HepG2 (cell line): ENCODE data around the gene MYL6B. TPM values are rescaled to one million over a fixed set of nuclear protein-coding genes. Genes with fewer than 3 reads are reported as not detected.
A peak's percentile ranks its signal among the peaks of the same experiment; 100 is the strongest.

Experiments
- BRCA1 ChIP-seq: sonication (generic); formaldehyde crosslinking; IDR thresholded peaks from 2 replicates; pipeline ENCODE4 v1.4.0; 2020; ENCODE audit warnings: missing genetic modification reagents
- CCDC6 ChIP-seq: sonication (generic); formaldehyde crosslinking; IDR thresholded peaks from 2 replicates; pipeline ENCODE4 v1.8.1; 2022; ENCODE audit warnings: mild to moderate bottlenecking, missing genetic modification reagents, moderate library complexity
- DZIP1 ChIP-seq: sonication (generic); formaldehyde crosslinking; IDR thresholded peaks from 2 replicates; pipeline ENCODE4 v1.5.0; 2020; ENCODE audit warnings: mild to moderate bottlenecking, missing genetic modification reagents
- EED ChIP-seq: sonication (generic); formaldehyde crosslinking; IDR thresholded peaks from 2 replicates; pipeline ENCODE4 v1.5.0; 2020; ENCODE audit warnings: mild to moderate bottlenecking, missing genetic modification reagents
- FOSL2 ChIP-seq: sonication (generic); formaldehyde crosslinking; IDR thresholded peaks from 2 replicates; pipeline ENCODE4 v1.4.0; 2020; ENCODE audit warnings: missing genetic modification reagents
- FOXM1 ChIP-seq: sonication (generic); formaldehyde crosslinking; IDR thresholded peaks from 2 replicates; pipeline ENCODE4 v1.5.0; 2020; ENCODE audit warnings: missing genetic modification reagents
- IKZF4 ChIP-seq: sonication (generic); formaldehyde crosslinking; IDR thresholded peaks from 2 replicates; pipeline ENCODE4 v1.5.1; 2020; ENCODE audit warnings: borderline replicate concordance, mild to moderate bottlenecking, low read depth, missing genetic modification reagents; ENCODE audit errors: not compliant biosample characterization
- JUNB ChIP-seq: sonication (generic); formaldehyde crosslinking; IDR thresholded peaks from 2 replicates; pipeline ENCODE4 v1.8.0; 2022; ENCODE audit warnings: missing genetic modification reagents, mild to moderate bottlenecking, borderline replicate concordance
- KAT7 ChIP-seq: IDR thresholded peaks from 2 replicates; pipeline ENCODE4 v1.6.1; 2018; ENCODE audit warnings: borderline replicate concordance, missing compliant biosample characterization
- KLF11 ChIP-seq: IDR thresholded peaks from 2 replicates; pipeline ENCODE4 v1.6.1; 2016; ENCODE audit warnings: missing compliant biosample characterization
- MAFG ChIP-seq: sonication (generic); formaldehyde crosslinking; IDR thresholded peaks from 2 replicates; pipeline ENCODE4 v1.5.1; 2020; ENCODE audit warnings: mild to moderate bottlenecking, missing genetic modification reagents
- MTERF4 ChIP-seq: sonication (generic); formaldehyde crosslinking; IDR thresholded peaks from 2 replicates; pipeline ENCODE4 v1.8.0; 2023; ENCODE audit warnings: mild to moderate bottlenecking, missing genetic modification reagents
- ONECUT2 ChIP-seq: sonication (generic); formaldehyde crosslinking; IDR thresholded peaks from 2 replicates; pipeline ENCODE4 v1.4.0; 2020; ENCODE audit warnings: missing genetic modification reagents
- PPARG ChIP-seq: conservative IDR thresholded peaks from 2 replicates; pipeline ENCODE4 v1.6.1; 2016; ENCODE audit warnings: missing biosample characterization, missing genetic modification reagents
- RBM39 ChIP-seq: fragments of 200-400 bp; formaldehyde crosslinking; IDR thresholded peaks from one replicate; pipeline ENCODE4 v1.6.1; 2018; ENCODE audit warnings: antibody characterized with exemption, mild to moderate bottlenecking, low read depth, low read length; ENCODE audit not compliant: poor library complexity, severe bottlenecking
- SMAD1 ChIP-seq: sonication (generic); formaldehyde crosslinking; IDR thresholded peaks from 2 replicates; pipeline ENCODE4 v1.4.0; 2020; ENCODE audit warnings: missing genetic modification reagents, low read depth, mild to moderate bottlenecking, borderline replicate concordance
- TCF7L2 ChIP-seq: IDR thresholded peaks from 2 replicates; pipeline ENCODE4 v1.6.1; 2011; ENCODE audit warnings: mild to moderate bottlenecking, low read depth, low read length, moderate library complexity
- ZNF20 ChIP-seq: sonication (generic); formaldehyde crosslinking; IDR thresholded peaks from 2 replicates; pipeline ENCODE4 v1.4.0; 2020; ENCODE audit warnings: mild to moderate bottlenecking, moderate library complexity, missing genetic modification reagents
- ZNF207 ChIP-seq: fragments of 450-650 bp; IDR thresholded peaks from 2 replicates; pipeline ENCODE4 v1.6.1; 2016; ENCODE audit warnings: antibody characterized with exemption, borderline replicate concordance
- ZNF354B ChIP-seq: sonication (generic); formaldehyde crosslinking; IDR thresholded peaks from 2 replicates; pipeline ENCODE4 v1.8.0; 2022; ENCODE audit warnings: mild to moderate bottlenecking, missing genetic modification reagents
- ZNF615 ChIP-seq: sonication (generic); formaldehyde crosslinking; IDR thresholded peaks from 2 replicates; pipeline ENCODE4 v1.5.0; 2020; ENCODE audit warnings: mild to moderate bottlenecking, missing genetic modification reagents, borderline replicate concordance
- ZNF644 ChIP-seq: IDR thresholded peaks from 2 replicates; pipeline ENCODE4 v1.6.1; 2016; ENCODE audit warnings: low read depth
- ZNF883 ChIP-seq: sonication (generic); formaldehyde crosslinking; IDR thresholded peaks from 2 replicates; pipeline ENCODE4 v1.5.1; 2020; ENCODE audit warnings: mild to moderate bottlenecking, missing genetic modification reagents; ENCODE audit errors: not compliant biosample characterization
- ZSCAN25 ChIP-seq: sonication (generic); formaldehyde crosslinking; IDR thresholded peaks from 2 replicates; pipeline ENCODE4 v1.8.0; 2022; ENCODE audit warnings: mild to moderate bottlenecking, missing genetic modification reagents
- ZZZ3 ChIP-seq: sonication (generic); formaldehyde crosslinking; IDR thresholded peaks from 2 replicates; pipeline ENCODE4 v1.4.0; 2020; ENCODE audit warnings: missing genetic modification reagents, mild to moderate bottlenecking, borderline replicate concordance
- polyA plus RNA-seq, 8 experiments: library from polyadenylated mRNA; depleted of rRNA in 3 of 8; stranded (reverse) in 7 of 8; unstranded in 1 of 8; fragments of >200 nt; fragmentation: Illumina TruSeq in 4 of 8; extraction: Trizol in 4 of 8; gene quantifications; 2 replicates each; pipeline versions ENCODE4 v1.2.1 to v1.2.3, GENCODE V29; 2011 to 2016; ENCODE audit warnings: low read depth in 4 of 8, missing spikeins in 1 of 8, mixed read lengths in 1 of 8; ENCODE audit not compliant: insufficient read depth in 1 of 8
- total RNA-seq, 5 experiments: library from RNA; depleted of rRNA; stranded (reverse); fragments of >200 nt; fragmentation: Illumina TruSeq; extraction: Trizol; gene quantifications; 2 replicates each; pipeline ENCODE4 v1.2.3, GENCODE V29; 2016; ENCODE audit warnings: low read depth in 1 of 5
- TF ChIP-seq, protein P1 (sequence below), 2 experiments: fragments of 450-650 bp in 1 of 2; sonication (generic) in 1 of 2; formaldehyde crosslinking; IDR thresholded peaks; 2 replicates each; pipeline versions ENCODE4 v1.5.0 to v1.8.0; 2020 to 2022; ENCODE audit warnings: mild to moderate bottlenecking in 1 of 2, missing genetic modification reagents in 1 of 2

Gene MYL6B
- total and polyA plus RNA-seq, 2 of the 13 experiments (the other 11 are each of a cell fraction or from before 2014, with no cell fraction given) = 75.7 to 88.7 TPM

DNA sequence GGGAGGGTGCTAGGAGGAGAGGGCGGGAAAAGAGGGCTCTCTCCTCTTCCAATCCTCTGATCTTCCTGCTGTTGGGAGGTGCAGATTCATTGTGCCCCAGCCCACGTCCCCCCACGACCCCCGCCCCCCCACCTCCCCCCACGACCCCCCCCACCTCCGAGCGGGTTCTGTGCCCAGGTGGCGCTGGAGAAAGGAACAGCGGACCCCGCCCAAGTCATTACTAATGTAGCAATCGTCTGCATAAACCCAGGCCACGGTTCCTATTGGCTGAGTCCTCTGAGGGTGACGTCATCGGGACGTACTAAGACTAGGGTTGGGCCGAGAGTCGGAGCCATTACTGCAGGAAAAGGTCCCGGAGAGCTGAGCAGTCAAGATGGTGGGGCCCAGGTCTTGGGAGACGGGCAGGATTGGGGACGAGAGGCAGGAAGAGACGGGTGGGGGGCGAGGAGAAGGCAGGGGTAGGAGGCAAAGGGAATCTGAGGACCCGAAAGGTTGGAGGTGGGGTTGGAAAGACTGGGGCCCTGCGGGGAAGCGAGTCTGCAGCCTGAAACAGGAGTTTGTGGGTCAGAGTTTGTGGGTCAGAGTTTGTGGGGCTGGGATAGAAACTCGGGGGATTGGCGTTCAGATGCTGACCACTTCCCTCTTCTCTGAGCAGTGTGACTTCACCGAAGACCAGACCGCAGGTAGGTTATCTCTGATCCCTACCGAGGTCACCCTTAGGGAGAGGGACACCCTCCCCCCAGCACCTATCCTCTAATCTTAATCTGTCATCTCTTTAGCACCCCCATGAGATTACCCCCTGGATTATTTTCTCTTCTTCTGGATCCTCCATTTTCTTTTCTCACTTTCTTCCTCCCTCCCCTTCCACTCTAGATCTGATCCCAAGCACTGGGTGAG lies 5.9 kb downstream of the MYL6B start, which contains the start of gene MYL6 (continued):
- TF ChIP-seq KAT7 (no peak; the same call in 1 of the 2 replicates), DZIP1 (no peak), SMAD1 (CRISPR knock-in tag) (no peak), ZNF644 (no peak), ZSCAN25 (CRISPR knock-in tag) (0 out of 2 replicates have a peak, but pooled peaks have one; percentile 50), ZNF354B (CRISPR knock-in tag) (0 out of 2 replicates have a peak, but pooled peaks have one; percentile 57), ZNF20 (CRISPR knock-in tag) (no peak), CCDC6 (CRISPR knock-in tag) (peak; percentile 20; the same call in 1 of the 2 replicates), FOXM1 (CRISPR knock-in tag) (no peak), JUNB (CRISPR knock-in tag) (peak; percentile 67; the same call in 1 of the 2 replicates), BRCA1 (peak; percentile 76; the same call in 1 of the 2 replicates), ZNF615 (CRISPR knock-in tag) (no peak), KLF11 (CRISPR knock-in tag) (peak; percentile 27; the same call in 1 of the 2 replicates), ZZZ3 (CRISPR knock-in tag) (peak; percentile 31; the same call in 1 of the 2 replicates), MAFG (CRISPR knock-in tag) (no peak), RBM39 (no peak), ZNF207 (no peak), MTERF4 (no peak), ONECUT2 (no peak), IKZF4 (peak; percentile 47), PPARG (CRISPR knock-in tag) (0 out of 2 replicates have a peak, but pooled peaks have one; percentile 17), EED (0 out of 2 replicates have a peak, but pooled peaks have one; percentile 44), TCF7L2 (no peak), FOSL2 (peak; percentile 72), ZNF883 (CRISPR knock-in tag) (peak; percentile 52)
- TF ChIP-seq, protein P1, sequence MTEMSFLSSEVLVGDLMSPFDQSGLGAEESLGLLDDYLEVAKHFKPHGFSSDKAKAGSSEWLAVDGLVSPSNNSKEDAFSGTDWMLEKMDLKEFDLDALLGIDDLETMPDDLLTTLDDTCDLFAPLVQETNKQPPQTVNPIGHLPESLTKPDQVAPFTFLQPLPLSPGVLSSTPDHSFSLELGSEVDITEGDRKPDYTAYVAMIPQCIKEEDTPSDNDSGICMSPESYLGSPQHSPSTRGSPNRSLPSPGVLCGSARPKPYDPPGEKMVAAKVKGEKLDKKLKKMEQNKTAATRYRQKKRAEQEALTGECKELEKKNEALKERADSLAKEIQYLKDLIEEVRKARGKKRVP (CRISPR knock-in tag; IDR thresholded peaks at IDR 0.05) = peak in 1 of 2 experiments; percentile 35; a peak in 1 of 4 replicates
